ENCODE results near the gene HAUS5. TPM values are rescaled to one million over a fixed set of nuclear protein-coding genes. Genes with fewer than 3 reads are reported as not detected.
A peak's percentile ranks its signal among the peaks of the same experiment; 100 is the strongest.
"Not testable (repeated sequence)": the region's sequence is repeated elsewhere in the genome, so short reads cannot be mapped to it uniquely, and the experiment has no call there.

HAUS5 gene
- total RNA-seq, 3 donors from 2014 or later: 39.2 to 48.1 (median 41.3) TPM

DNA sequence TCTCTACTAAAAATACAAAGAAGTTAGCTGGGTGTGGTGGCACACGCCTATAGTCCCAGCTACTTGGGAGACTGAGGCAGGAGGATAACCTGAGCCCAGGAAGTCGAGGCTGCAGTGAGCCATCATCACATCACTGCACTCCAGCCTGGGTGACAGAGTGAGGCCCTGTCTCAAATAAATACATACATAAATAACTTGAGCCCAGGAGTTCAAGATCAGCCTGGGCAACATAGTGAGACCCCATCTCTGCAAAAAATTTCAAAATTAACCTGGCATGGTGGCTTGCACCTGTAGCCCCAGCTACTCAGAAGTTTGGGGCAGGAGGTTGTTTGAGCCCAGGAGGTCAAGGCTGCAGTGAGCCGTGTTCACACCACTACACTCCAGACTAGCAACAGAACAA, 17.5 kb upstream of the HAUS5 start:
- not testable (repeated sequence) for H3K4me3 Mint-ChIP-seq; H3K27me3 Mint-ChIP-seq (ENCODE audit: low read depth); DNase-seq; H3K9me3 Mint-ChIP-seq; H3K4me1 Mint-ChIP-seq (ENCODE audit: low read depth); H3K36me3 Mint-ChIP-seq (ENCODE audit: insufficient read depth); ATAC-seq

DNA sequence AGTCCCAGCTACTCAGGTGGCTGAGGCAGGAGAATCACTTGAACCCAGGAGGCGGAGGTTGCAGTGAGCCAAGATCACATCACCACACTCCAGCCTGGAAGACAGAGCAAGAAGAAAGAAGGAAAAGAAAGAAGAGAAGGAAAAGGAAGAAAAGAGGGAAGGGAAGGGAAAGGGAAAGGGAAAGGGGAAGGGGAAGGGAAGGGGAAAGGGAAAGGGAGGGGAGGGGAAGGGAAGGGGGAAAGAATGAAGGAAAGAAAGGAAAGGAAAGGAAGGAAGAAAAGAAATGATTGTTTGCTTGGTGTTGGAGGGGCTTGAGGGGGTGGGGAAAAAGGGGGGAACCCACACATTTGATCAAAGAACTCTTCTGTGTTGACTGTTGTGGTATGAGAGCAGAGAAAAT, 16.6 kb upstream of the HAUS5 start:
- DNase-seq (no peak), ATAC-seq (no peak)
- peaks cover 3% of the 10 kb centered on the region for H3K4me1 Mint-ChIP-seq (ENCODE audit: low read depth)
- H3K4me3 Mint-ChIP-seq: no peak overlapping the region
- no peaks in the 10 kb centered on the region for H3K36me3 Mint-ChIP-seq (ENCODE audit: insufficient read depth)
- no peaks in the 10 kb centered on the region for H3K9me3 Mint-ChIP-seq
- peaks cover 2% of the 10 kb centered on the region for H3K27me3 Mint-ChIP-seq (ENCODE audit: low read depth)

DNA sequence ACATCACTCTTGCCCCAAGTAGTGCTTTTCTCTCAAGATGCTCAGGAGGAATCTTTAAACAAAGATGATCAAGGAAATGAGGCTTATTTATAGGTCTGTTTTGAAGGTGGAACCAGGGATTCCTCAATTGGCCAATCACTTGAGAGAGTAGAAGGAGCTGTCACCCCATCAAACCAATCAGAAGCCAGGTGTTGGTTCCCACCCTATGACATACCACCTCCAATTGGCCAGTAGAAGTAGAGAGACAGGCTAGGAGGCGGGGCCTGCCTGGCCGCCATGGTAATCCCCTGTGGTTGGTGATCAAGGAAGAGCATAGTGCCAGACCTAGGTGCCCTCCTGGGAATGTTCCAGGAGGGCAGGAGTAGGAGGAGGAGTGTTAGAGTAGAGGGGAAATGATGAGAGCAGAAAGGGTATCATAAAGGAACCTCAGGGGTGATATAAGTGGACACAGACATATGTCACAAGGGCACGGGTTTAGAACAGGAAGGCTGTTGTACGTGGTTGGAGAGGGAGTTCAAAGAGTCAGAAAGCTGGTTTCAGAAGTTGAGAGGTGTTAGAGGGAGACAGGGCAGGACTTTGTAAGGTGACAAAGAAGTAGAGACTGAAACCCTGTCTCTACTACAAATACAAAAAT, 16.1 kb upstream of the HAUS5 start:
- peaks cover 3% of the 10 kb centered on the region for H3K4me1 Mint-ChIP-seq (ENCODE audit: low read depth)
- ATAC-seq: peak; percentile 56 to 72
- no peaks in the 10 kb centered on the region for H3K36me3 Mint-ChIP-seq (ENCODE audit: insufficient read depth)
- peaks cover 2% of the 10 kb centered on the region for H3K27me3 Mint-ChIP-seq (ENCODE audit: low read depth)
- H3K9me3 Mint-ChIP-seq: no peaks in the 10 kb centered on the region
- DNase-seq: no peak
- H3K4me3 Mint-ChIP-seq: no peak overlapping the region

DNA sequence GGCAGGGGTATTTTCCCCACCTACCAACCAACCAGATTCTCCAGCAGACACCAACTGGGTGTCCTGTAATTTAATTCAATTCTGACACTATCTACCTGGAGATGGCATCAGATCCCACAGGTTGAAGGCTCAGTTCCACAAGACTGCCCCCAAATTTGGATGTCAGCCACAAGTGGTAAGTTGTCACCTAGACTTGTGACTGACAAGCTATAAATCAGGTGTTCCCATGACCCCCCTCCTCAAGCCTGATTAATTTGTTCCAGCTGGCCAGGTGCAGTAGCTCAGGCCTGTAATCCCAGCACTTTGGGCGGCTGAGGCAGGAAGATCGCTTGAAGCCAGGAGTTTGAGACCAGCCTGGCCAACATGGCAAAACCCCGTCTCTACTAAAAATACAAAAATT, 10.6 kb upstream of the HAUS5 start:
- Mint-ChIP-seq H3K27me3 (ENCODE audit: low read depth) (no peaks in the 10 kb centered on the region), H3K4me3 (no peak overlapping the region), H3K4me1 (ENCODE audit: low read depth) (no peaks in the 10 kb centered on the region), H3K36me3 (ENCODE audit: insufficient read depth) (no peaks in the 10 kb centered on the region), H3K9me3 (peaks cover under 1% of the 10 kb centered on the region)
- ATAC-seq: no peak
- no peak for DNase-seq

DNA sequence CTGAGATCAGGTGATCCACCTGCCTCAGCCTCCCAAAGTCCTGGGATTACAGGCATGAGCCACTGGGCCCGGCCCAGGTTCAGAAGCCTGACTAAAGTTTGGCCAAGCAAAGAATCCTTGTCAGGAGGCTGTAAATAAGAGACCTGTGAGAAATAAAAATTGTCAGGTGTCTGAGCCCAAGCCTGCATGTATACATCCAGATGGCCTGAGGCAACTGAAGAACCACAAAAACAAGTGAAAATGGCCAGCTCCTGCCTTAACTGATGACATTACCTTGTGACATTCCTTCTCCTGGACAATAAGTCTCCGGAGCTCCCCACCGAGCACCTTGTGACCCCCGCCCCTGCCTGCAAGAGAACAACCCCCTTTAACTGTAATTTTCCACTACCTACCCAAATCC, 8.1 kb upstream of the HAUS5 start:
- not testable (repeated sequence) for H3K36me3 Mint-ChIP-seq (ENCODE audit: insufficient read depth); DNase-seq; H3K4me1 Mint-ChIP-seq (ENCODE audit: low read depth); ATAC-seq; H3K27me3 Mint-ChIP-seq (ENCODE audit: low read depth); H3K4me3 Mint-ChIP-seq
- H3K9me3 Mint-ChIP-seq: peaks cover 13% of the 10 kb centered on the region

DNA sequence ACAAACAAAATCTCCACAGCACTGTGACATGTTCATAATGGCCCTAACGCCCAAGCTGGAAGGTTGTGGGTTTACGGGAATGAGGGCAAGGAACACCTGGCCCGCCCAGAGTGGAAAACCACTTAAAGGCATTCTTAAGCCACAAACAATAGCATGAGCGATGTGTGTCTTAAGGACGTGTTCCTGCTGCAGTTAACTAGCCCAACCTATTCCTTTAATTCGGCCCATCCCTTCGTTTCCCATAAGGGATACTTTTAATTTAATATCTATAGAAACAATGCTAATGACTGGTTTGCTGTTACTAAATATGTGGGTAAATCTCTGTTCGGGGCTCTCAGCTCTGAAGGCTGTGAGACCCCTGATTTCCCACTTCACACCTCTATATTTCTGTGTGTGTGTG, 5.4 kb upstream of the HAUS5 start:
- H3K36me3 Mint-ChIP-seq (ENCODE audit: insufficient read depth); H3K4me3 Mint-ChIP-seq; DNase-seq; H3K27me3 Mint-ChIP-seq (ENCODE audit: low read depth); ATAC-seq: not testable (repeated sequence)
- Mint-ChIP-seq H3K4me1 (ENCODE audit: low read depth) (peaks cover 25% of the 10 kb centered on the region), H3K9me3 (peaks cover 13% of the 10 kb centered on the region)

DNA sequence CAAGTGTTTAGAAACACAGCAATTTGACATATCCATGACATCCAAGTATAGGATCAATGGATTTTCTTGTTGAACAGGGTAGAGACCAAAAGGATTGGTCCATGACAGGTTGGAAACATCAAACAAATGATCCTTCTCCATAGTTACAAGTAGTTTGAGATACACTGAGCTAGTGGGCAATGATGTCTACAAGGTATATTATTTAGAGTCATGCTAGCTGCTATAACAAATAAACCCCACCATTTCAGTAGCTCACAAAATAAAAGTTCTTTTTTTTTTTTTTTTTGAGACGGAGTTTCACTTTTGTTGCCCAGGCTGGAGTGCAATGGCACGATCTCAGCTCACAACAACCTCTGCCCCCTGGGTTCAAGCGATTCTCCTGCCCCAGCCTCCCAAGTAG, 4.9 kb upstream of the HAUS5 start:
- ATAC-seq (no peak), DNase-seq (no peak)
- H3K36me3 Mint-ChIP-seq (ENCODE audit: insufficient read depth): no peaks in the 10 kb centered on the region
- peaks cover 13% of the 10 kb centered on the region for H3K9me3 Mint-ChIP-seq
- no peaks in the 10 kb centered on the region for H3K27me3 Mint-ChIP-seq (ENCODE audit: low read depth)
- H3K4me3 Mint-ChIP-seq: no peak overlapping the region
- peaks cover 25% of the 10 kb centered on the region for H3K4me1 Mint-ChIP-seq (ENCODE audit: low read depth)

DNA sequence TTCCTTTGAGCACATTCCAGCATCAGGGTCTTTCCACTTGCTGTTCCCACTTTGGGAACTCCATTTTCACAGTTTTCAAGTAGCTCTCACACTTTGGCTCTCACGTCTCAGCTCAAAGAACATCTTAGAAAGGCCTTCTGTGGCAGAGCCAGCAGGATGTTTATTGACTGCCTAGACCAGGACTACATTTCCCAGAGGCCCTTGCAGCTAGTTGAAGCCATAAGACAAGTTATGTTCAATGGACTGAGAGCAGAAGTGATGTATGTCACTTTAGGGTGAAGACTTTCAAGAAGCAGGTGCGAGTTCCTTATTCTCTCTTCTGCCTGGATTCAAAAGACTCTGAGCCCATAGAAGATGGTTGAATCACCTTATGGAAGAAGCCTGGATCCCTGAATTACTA, 4.3 kb upstream of the HAUS5 start:
- H3K4me3 Mint-ChIP-seq: no peak overlapping the region
- H3K4me1 Mint-ChIP-seq (ENCODE audit: low read depth): peaks cover 25% of the 10 kb centered on the region
- DNase-seq (no peak), ATAC-seq (no peak)
- peaks cover 13% of the 10 kb centered on the region for H3K9me3 Mint-ChIP-seq
- no peaks in the 10 kb centered on the region for H3K36me3 Mint-ChIP-seq (ENCODE audit: insufficient read depth)
- no peaks in the 10 kb centered on the region for H3K27me3 Mint-ChIP-seq (ENCODE audit: low read depth)

DNA sequence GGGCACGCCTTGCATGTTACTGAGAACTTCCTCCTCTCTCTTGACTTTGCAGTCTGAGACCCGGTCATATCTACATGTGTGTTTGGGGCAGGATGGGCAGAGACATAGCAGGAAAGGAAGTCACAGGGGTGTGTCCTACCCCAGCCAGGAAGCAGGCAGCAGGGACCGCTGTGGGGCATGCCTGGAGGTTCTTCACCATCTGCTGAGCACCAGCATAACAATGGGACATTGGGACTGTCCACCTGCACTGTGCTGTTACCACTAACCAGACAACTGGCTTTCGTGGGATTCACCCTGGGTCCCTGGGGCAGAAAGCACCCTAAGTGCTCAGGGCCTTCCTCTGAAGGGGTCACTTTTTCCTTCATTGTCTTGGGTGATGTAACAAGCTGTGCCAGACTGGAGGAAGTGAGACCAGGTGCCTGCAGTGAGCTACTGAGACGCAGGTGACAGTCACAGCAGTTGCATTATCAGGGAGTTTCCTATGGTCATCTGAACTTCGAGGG, 2.6 kb upstream of the HAUS5 start:
- DNase-seq (no peak), ATAC-seq (no peak)
- no peaks in the 10 kb centered on the region for H3K27me3 Mint-ChIP-seq (ENCODE audit: low read depth)
- no peak overlapping the region for H3K4me3 Mint-ChIP-seq
- H3K36me3 Mint-ChIP-seq (ENCODE audit: insufficient read depth): no peaks in the 10 kb centered on the region
- peaks cover 25% of the 10 kb centered on the region for H3K4me1 Mint-ChIP-seq (ENCODE audit: low read depth)
- H3K9me3 Mint-ChIP-seq: peaks cover 13% of the 10 kb centered on the region

DNA sequence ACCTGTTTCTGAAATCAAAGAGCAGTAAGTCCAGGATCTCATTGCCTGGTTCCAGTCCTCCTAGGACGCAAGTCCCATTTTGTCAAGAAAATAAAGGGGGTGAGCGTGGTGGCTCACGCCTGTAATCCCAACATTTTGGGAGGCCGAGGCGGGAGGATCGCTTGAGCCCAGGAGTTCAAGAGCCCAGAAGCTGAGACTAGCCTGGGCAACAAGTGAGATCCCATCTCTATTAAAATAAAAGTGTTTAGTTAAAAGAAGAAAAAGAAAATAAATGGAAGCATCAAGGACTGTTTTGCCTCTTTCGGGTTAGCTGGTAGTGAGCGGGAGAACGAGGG, 344 bp upstream of the HAUS5 start:
- H3K9me3 Mint-ChIP-seq: peaks cover 10% of the 10 kb centered on the region
- peaks cover 4% of the 10 kb centered on the region for H3K36me3 Mint-ChIP-seq (ENCODE audit: insufficient read depth)
- ATAC-seq: no peak
- peak overlapping the region; percentile 85 for H3K4me3 Mint-ChIP-seq
- H3K4me1 Mint-ChIP-seq (ENCODE audit: low read depth): peaks cover 25% of the 10 kb centered on the region
- DNase-seq: no peak
- no peaks in the 10 kb centered on the region for H3K27me3 Mint-ChIP-seq (ENCODE audit: low read depth)

DNA sequence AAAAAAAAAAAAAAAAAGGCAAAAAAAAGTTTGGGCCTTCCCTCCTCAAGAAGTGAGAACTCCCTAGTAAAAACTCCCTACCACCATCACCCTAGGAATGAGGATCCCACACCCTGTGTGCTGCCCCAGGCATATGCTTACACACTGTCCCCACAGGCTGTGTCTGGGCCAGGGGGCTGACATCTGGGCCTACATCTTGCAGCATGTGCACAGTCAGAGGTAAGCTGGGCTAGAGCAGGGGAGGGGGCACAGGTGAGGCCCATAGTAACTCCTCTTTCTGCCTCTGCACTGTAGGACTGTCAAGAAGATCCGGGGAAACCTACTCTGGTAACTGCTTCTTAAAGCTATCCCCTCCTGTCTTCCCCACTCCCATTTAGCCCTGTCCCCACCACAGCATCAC, 1.0 kb downstream of the HAUS5 start:
- ATAC-seq: no peak
- no peak for DNase-seq
- H3K36me3 Mint-ChIP-seq (ENCODE audit: insufficient read depth): peaks cover 4% of the 10 kb centered on the region
- peaks cover 1% of the 10 kb centered on the region for H3K9me3 Mint-ChIP-seq
- peaks cover 23% of the 10 kb centered on the region for H3K4me1 Mint-ChIP-seq (ENCODE audit: low read depth)
- H3K27me3 Mint-ChIP-seq (ENCODE audit: low read depth): no peaks in the 10 kb centered on the region
- peak overlapping the region; percentile 85 for H3K4me3 Mint-ChIP-seq

DNA sequence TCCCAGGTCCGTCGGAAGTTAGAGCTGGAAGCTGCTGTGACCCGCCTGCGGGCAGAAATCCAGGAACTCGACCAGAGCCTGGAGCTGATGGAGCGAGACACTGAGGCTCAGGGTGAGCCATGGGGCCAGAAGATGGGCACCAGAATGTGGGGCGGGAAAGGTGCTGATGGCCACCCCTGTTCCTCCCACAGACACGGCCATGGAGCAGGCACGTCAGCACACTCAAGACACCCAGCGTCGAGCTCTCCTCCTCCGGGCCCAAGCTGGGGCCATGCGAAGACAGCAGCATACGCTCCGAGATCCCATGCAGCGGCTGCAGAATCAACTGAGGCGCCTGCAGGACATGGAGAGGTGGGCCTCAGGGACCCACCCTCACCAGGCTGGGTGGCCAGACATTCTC, 2.5 kb downstream of the HAUS5 start:
- H3K4me1 Mint-ChIP-seq (ENCODE audit: low read depth): peaks cover 12% of the 10 kb centered on the region
- no peak for ATAC-seq

DNA sequence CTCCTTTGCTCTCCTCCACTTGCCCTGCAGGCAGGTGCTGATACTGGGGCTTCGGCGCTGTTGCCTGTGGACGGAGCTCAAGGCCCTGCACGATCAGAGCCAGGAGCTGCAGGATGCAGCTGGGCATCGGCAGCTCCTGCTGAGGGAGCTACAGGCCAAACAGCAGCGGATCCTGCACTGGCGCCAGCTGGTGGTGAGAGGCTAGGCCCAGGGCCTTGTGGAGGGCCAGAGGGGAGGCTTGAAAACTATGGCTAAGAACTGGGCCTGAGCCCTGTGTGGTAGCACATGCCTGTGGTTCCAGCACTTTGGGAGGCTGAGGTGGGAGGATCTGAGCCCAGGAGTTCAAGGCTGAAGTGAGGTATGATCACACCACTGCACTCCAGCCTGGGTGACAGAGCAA, 6.3 kb downstream of the HAUS5 start:
- Mint-ChIP-seq H3K27me3 (ENCODE audit: low read depth) (no peaks in the 10 kb centered on the region), H3K36me3 (ENCODE audit: insufficient read depth) (peaks cover 12% of the 10 kb centered on the region), H3K4me1 (ENCODE audit: low read depth) (no peaks in the 10 kb centered on the region), H3K4me3 (no peak overlapping the region), H3K9me3 (no peaks in the 10 kb centered on the region)
- ATAC-seq (no peak), DNase-seq (no peak)

More for the DNA sequence above, 2.5 kb downstream of the HAUS5 start:
- Mint-ChIP-seq H3K36me3 (ENCODE audit: insufficient read depth) (peaks cover 4% of the 10 kb centered on the region), H3K9me3 (no peaks in the 10 kb centered on the region), H3K4me3 (no peak overlapping the region), H3K27me3 (ENCODE audit: low read depth) (no peaks in the 10 kb centered on the region)
- no peak for DNase-seq

DNA sequence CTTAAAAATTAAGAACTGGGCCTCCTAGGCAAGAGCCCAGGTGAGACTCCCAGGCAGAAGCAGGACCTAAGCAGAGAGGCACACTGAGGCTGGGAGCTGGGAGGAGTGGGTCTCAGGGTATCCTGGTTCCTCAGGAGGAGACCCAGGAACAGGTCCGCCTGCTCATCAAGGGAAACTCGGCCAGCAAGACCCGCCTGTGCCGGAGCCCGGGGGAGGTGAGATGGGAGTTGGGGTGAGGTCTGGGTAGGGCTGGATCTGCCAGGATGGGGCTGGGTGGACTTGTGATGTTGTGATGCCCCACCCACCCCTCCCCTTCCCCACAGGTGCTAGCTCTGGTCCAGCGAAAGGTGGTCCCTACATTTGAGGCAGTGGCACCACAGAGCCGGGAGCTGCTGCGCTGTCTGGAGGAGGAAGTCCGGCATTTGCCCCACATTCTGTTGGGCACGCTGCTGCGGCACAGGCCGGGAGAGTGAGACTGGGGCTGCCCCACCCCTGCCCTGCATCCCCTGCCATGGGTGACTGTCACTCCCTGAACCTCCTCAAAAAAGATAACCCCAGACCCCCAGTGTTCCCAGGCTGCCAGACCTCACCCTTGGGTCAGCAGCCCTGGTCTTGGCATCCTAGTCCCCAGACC, 6.9 kb downstream of the HAUS5 start:
- no peaks in the 10 kb centered on the region for H3K9me3 Mint-ChIP-seq
- peaks cover 12% of the 10 kb centered on the region for H3K36me3 Mint-ChIP-seq (ENCODE audit: insufficient read depth)
- H3K4me3 Mint-ChIP-seq: no peak overlapping the region
- no peaks in the 10 kb centered on the region for H3K27me3 Mint-ChIP-seq (ENCODE audit: low read depth)
- H3K4me1 Mint-ChIP-seq (ENCODE audit: low read depth): no peaks in the 10 kb centered on the region
- DNase-seq (no peak), ATAC-seq (no peak)

DNA sequence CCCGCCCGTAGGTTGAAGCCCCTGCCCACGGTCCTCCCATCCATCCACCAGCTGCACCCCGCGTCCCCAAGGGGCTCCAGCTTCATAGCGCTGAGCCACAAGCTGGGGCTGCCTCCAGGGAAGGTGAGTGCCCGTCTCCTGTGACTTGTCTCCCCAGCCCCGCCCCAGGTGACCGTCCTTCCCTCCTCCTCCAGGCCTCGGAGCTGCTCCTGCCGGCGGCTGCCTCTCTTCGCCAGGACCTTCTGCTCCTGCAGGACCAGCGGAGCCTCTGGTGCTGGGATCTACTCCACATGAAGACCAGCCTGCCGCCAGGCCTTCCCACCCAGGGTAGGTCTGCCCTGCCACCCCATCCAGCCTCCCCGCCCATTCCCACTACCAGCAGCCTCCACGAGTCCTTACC, 7.5 kb downstream of the HAUS5 start:
- ATAC-seq: no peak
- no peak for DNase-seq
- peaks cover 12% of the 10 kb centered on the region for H3K36me3 Mint-ChIP-seq (ENCODE audit: insufficient read depth)
- no peaks in the 10 kb centered on the region for H3K4me1 Mint-ChIP-seq (ENCODE audit: low read depth)
- H3K9me3 Mint-ChIP-seq: no peaks in the 10 kb centered on the region
- H3K27me3 Mint-ChIP-seq (ENCODE audit: low read depth): no peaks in the 10 kb centered on the region
- H3K4me3 Mint-ChIP-seq: no peak overlapping the region

Data from activated T-cell treated with anti-CD3 and anti-CD28 coated beads, Interleukin-2, amount 50 U/mL, for 4 hours (primary cell).